ENCODE data around the gene DNAJC22.

Gene DNAJC22

GRCh38 chr12:49345051-49345824, 1.4 kb upstream of the DNAJC22 start:
- no peak for DNase-seq

- DNase-seq, result no peak
Observed at GRCh38 chr12:49345825-49346658, 646 bp upstream of the DNAJC22 start.

GRCh38 chr12:49347311-49348193, 864 bp downstream of the DNAJC22 start:
- peak; percentile 63 to 74 (median 68) for DNase-seq

- DNase-seq, result no peak
Observed at GRCh38 chr12:49348781-49349180, 2.1 kb downstream of the DNAJC22 start.

- DNase-seq, result no peak
Observed at GRCh38 chr12:49349266-49349665, 2.6 kb downstream of the DNAJC22 start.

GRCh38 chr12:49352351-49352750, 5.7 kb downstream of the DNAJC22 start:
- DNase-seq, result no peak

GRCh38 chr12:49355913-49356312, 9.2 kb downstream of the DNAJC22 start:
- no peak for DNase-seq

- DNase-seq, result no peak
Observed at GRCh38 chr12:49357103-49357678, 10.5 kb downstream of the DNAJC22 start.

- DNase-seq, result no peak
Observed at GRCh38 chr12:49358483-49359141, 11.9 kb downstream of the DNAJC22 start.

GRCh38 chr12:49359671-49360070, 13.0 kb downstream of the DNAJC22 start:
- DNase-seq, result no peak

- DNase-seq, result no peak
Observed at GRCh38 chr12:49362077-49362476, 15.4 kb downstream of the DNAJC22 start.

- DNase-seq, result no peak
Observed at GRCh38 chr12:49364989-49365388, 18.3 kb downstream of the DNAJC22 start.

GRCh38 chr12:49365542-49365941, 18.9 kb downstream of the DNAJC22 start:
- no peak for DNase-seq

GRCh38 chr12:49366096-49366651, 19.5 kb downstream of the DNAJC22 start:
- DNase-seq, result no peak

GRCh38 chr12:49366652-49367380, 20.1 kb downstream of the DNAJC22 start:
- DNase-seq, result peak; percentile 64 to 78 (median 68)

GRCh38 chr12:49367381-49368239, 20.9 kb downstream of the DNAJC22 start, which contains the start of gene SPATS2:
Gene SPATS2 (plus strand): TSS chr12:49367462. CDS start chr12:49461013, 93,551 bp downstream.
- DNase-seq, result no peak

GRCh38 chr12:49368240-49368600, 21.5 kb downstream of the DNAJC22 start:
- no peak for DNase-seq

GRCh38 chr12:49369411-49370145, 22.9 kb downstream of the DNAJC22 start:
- DNase-seq, result no peak

GRCh38 chr12:49370539-49370938, 23.9 kb downstream of the DNAJC22 start:
- DNase-seq, result no peak

Measured in activated CD4-positive, CD25-positive, alpha-beta regulatory T cell (primary cell).